Glutamatergic neuron (in vitro differentiated cells): ENCODE measurements around the gene AFF4. TPM values are rescaled to one million over a fixed set of nuclear protein-coding genes. Genes with fewer than 3 reads are reported as not detected.
"Not testable (repeated sequence)": the region's sequence is repeated elsewhere in the genome, so short reads cannot be mapped to it uniquely, and the experiment has no call there.

Experiments used
- DNase-seq: peaks from one replicate; pipeline ENCODE4 v3.0.0; 2022
- H3K27ac Mint-ChIP-seq: one replicate; pipeline ENCODE4 v1.8.0; 2020; ENCODE audit warnings: mild to moderate bottlenecking, mixed read lengths, inconsistent platforms; ENCODE audit not compliant: unreplicated experiment
- H3K27me3 Mint-ChIP-seq: one replicate; pipeline ENCODE4 v1.8.0; 2020; ENCODE audit warnings: mild to moderate bottlenecking, moderate library complexity, mixed read lengths, inconsistent platforms; ENCODE audit not compliant: unreplicated experiment
- H3K36me3 Mint-ChIP-seq: one replicate; pipeline ENCODE4 v1.8.0; 2020; ENCODE audit warnings: mild to moderate bottlenecking, mixed read lengths, inconsistent platforms; ENCODE audit not compliant: unreplicated experiment
- H3K4me1 Mint-ChIP-seq: one replicate; pipeline ENCODE4 v1.8.0; 2020; ENCODE audit warnings: mild to moderate bottlenecking, low read depth, mixed read lengths, inconsistent platforms; ENCODE audit not compliant: unreplicated experiment
- H3K4me3 Mint-ChIP-seq: one replicate; pipeline ENCODE4 v1.8.0; 2020; ENCODE audit warnings: mild to moderate bottlenecking, mixed read lengths, inconsistent platforms; ENCODE audit not compliant: unreplicated experiment
- H3K9me3 Mint-ChIP-seq: one replicate; pipeline ENCODE4 v1.8.0; 2020; ENCODE audit warnings: mild to moderate bottlenecking, moderate library complexity, mixed read lengths, inconsistent platforms; ENCODE audit not compliant: unreplicated experiment
- CTCF ChIP-seq: fragments of 200-600 bp; sonication (generic); IDR thresholded peaks from one replicate; pipeline ENCODE4 v1.5.0; 2021; ENCODE audit not compliant: partially characterized antibody, unreplicated experiment
- total RNA-seq: library from RNA; stranded (reverse); fragmentation: NEBNext Ultra II Directional; extraction: Animal tissue kit (Norgen Biotek cat#: 25700); gene quantifications from one replicate; pipeline ENCODE4 v1.2.1, GENCODE V29; 2021; ENCODE audit not compliant: unreplicated experiment

AFF4 gene
- total RNA-seq, 1 donor from 2014 or later = 135 TPM

DNA sequence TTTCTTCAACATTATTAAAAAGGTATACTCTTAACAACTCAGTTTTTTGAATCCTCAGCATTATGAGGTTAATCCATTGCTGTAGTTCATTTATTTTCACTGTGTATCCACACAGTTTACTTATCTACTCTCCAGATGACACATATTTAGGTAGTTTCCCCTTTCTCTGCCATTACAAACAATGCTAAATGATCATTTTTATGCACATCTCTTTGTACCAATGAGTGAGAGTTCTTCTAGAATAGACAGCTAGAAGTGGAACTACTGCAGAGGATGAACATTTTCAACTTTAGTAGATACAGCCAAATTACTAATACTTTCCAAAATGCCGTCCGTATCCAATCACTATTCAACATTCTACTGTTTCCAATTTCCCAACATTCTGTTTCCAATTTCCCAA lies 11.5 kb downstream of the AFF4 start:
- no peak overlapping the region for H3K27ac Mint-ChIP-seq
- peaks cover 5% of the 10 kb centered on the region for H3K36me3 Mint-ChIP-seq
- no peak for DNase-seq
- H3K27me3 Mint-ChIP-seq = peaks cover 7% of the 10 kb centered on the region
- H3K9me3 Mint-ChIP-seq = peaks cover 4% of the 10 kb centered on the region
- no peak overlapping the region for H3K4me3 Mint-ChIP-seq
- no peak for TF ChIP-seq CTCF
- H3K4me1 Mint-ChIP-seq = peaks cover 11% of the 10 kb centered on the region

- Mint-ChIP-seq H3K4me3 (no peak overlapping the region), H3K27ac (no peak overlapping the region), H3K36me3 (peaks cover 4% of the 10 kb centered on the region), H3K27me3 (peaks cover 6% of the 10 kb centered on the region), H3K9me3 (peaks cover 5% of the 10 kb centered on the region), H3K4me1 (peaks cover 11% of the 10 kb centered on the region)
- TF ChIP-seq CTCF = no peak
- no peak for DNase-seq
These were observed 14.3 kb downstream of the AFF4 start for GRCh38 chr5:132949136-132949535.

DNA sequence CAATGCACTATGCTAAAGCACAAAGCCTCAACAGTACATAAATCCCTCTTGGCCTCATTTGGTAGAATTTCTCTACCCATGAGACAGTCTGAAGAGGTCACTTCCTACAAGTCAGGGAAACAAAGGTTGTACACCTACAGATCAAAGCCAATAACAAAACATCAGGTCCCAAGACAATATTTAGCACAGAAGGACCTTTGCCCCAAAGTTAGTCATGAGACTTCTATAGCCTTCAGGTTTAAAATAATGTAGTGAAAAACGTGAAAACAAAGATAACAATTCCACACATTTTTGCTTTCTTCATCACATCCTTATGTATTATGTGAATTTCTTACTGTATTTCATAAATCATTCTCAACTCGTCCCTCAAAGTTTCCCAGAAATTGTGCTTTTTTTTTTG lies 15.8 kb downstream of the AFF4 start:
- H3K4me1 Mint-ChIP-seq = peaks cover 2% of the 10 kb centered on the region
- H3K27ac Mint-ChIP-seq = peak overlapping the region; percentile 55
- H3K4me3 Mint-ChIP-seq = no peak overlapping the region
- no peaks in the 10 kb centered on the region for H3K36me3 Mint-ChIP-seq
- peaks cover 5% of the 10 kb centered on the region for H3K9me3 Mint-ChIP-seq
- H3K27me3 Mint-ChIP-seq = peaks cover 4% of the 10 kb centered on the region
- no peak for TF ChIP-seq CTCF
- DNase-seq = no peak

- not testable (repeated sequence) for DNase-seq, H3K36me3 Mint-ChIP-seq, H3K4me1 Mint-ChIP-seq
These were observed 18.1 kb downstream of the AFF4 start for GRCh38 chr5:132945315-132945714.

GRCh38 chr5:132943362-132944022 lies 19.9 kb downstream of the AFF4 start:
- TF ChIP-seq CTCF = no peak
- DNase-seq = no peak
- H3K9me3 Mint-ChIP-seq = peaks cover 3% of the 10 kb centered on the region
- no peak overlapping the region for H3K4me3 Mint-ChIP-seq
- no peaks in the 10 kb centered on the region for H3K36me3 Mint-ChIP-seq
- peaks cover 2% of the 10 kb centered on the region for H3K4me1 Mint-ChIP-seq
- no peak overlapping the region for H3K27ac Mint-ChIP-seq
- H3K27me3 Mint-ChIP-seq = peaks cover 4% of the 10 kb centered on the region

More at GRCh38 chr5:132945315-132945714, 18.1 kb downstream of the AFF4 start:
- not testable (repeated sequence) for H3K27ac Mint-ChIP-seq, H3K27me3 Mint-ChIP-seq, H3K9me3 Mint-ChIP-seq, H3K4me3 Mint-ChIP-seq
